ENCODE data around the gene CXCR1.
"Not testable (repeated sequence)": the region's sequence is repeated elsewhere in the genome, so short reads cannot be mapped to it uniquely, and the experiment has no call there.

The CXCR1 gene

DNA sequence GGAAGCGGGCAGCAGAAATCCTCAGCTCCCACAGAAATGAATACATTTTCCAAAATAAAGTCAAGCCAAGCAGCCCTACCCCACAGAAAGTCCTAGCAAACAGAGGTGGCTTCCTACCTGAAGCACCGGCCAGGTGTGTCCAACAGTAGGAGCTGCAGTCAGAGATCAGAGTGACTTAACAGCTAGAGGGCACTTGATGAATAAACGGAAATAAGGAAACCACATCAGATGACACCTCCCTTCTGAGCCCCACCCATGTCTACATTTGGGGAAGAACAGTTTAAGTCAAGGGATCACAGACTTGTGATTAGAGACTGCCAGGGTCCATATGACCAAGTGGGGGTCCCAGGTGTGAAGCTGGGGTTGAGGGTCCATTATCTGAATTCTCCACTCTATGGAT, at the start of gene CXCR1:
CXCR1 (minus strand) TSS at position 172 of the 400 bp plus-strand sequence. CDS start 1,751 bp downstream, outside the sequence.
- no peak for DNase-seq

DNA sequence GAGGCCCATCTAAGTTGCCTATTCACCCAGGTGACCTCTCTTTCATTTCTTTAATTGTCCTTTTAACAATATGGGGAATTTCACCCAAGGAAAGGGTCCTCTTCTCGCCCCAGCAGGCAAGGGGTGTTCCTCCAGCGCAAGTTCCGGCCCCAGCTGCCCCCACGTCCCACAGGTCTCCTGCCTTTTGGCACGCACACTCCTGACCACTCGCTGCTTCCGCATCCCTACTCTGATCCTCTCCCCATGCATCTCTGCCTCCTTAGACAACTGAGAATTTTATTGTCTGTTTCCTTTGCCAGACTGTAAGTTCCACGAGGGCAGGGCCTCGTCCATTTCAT, 49.5 kb upstream of the CXCR1 start:
- DNase-seq, result no peak

DNA sequence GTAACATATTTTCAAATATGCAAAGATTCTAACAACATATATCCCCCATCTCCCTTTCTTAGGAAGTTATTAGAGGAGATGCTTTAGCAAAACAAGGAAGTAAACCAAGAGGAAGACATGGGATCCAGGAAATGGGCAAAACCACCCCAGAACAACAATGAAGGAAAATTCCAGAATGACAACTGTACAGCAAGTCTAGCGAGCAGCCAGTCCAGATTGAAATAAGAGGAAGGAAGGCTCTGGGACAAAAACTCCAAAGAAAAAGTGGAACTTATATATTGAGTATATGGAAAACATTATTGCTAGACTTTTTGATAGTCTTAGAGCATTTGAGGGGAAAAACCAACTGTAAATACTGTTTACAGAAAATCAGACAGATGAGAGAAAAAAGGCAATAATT, 47.4 kb upstream of the CXCR1 start:
- DNase-seq, result no peak

DNA sequence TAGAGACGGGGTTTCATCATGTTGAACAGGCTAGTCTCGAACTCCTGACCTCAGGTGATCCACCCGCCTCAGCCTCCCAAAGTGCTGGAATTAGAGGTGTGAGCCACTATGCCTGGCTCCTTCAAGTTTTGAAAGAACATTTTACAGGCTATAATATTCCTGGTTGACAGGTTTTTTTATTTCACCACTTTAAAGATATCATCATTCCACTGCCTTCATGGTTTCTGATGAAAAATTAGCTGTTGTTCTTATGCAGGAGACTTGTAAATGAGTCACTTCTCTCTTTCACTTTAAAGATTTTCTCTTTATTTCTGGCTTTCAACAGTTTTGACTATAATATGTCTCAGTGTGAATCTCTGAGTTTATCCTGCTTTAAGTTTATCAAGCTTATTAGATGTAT, 42.3 kb upstream of the CXCR1 start:
- DNase-seq, result no peak

DNA sequence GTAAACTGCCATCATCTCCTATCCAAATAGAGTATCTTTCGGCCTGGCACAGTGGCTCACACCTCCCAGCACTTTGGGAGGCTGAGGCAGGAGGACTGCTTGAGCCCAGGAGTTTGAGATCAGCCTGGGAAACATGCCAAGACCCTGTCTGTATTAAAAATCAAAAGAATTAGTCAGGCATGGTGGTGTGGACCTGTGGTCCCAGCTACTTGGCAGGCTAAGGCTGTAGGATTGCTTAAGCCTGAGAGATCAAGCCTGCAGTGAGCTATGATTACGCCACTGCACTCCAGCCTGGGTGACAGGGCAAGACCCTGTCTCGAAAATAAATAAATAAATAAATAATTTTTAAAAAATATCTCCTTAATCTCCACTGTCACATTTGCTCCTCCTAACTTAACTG, 35.5 kb upstream of the CXCR1 start:
- DNase-seq, result no peak

DNA sequence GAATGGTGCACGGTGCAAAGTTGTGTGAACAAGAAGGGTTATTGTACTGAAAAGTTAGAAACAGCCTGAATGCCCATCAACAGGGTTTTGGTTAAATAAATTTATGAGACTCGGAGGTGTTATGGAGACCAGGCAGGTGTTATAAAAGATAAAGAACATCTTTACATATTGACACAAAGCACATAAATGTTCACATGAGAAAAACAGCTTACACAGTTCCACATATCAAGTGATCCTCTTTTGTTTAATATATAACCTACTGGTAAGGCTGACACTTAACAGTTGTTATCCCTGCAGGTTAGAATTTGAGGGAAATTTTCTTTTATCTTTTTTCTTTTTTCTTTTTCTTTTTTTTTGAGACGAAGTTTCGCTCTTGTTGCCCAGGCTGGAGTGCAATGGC, 30.2 kb upstream of the CXCR1 start:
- DNase-seq, result no peak

DNA sequence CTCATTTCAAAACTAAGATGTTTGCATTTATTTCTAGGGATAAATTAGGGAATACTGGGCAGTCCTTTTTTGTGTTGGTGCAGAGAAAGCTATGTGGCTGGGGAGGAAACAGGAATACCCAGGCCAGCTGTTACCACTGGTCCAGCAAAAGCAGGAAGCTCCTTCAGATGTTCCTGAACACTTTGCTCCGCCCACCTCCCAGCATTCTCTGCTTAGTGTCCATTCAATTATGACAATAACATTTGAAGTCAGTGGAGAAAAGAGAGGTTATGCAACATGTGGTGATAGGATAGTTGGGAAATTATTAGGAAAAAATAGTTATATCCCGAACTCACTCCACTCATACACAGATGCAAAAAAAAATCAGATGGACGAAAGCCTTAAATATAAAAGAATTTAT, 28.1 kb upstream of the CXCR1 start:
- no peak for DNase-seq

DNA sequence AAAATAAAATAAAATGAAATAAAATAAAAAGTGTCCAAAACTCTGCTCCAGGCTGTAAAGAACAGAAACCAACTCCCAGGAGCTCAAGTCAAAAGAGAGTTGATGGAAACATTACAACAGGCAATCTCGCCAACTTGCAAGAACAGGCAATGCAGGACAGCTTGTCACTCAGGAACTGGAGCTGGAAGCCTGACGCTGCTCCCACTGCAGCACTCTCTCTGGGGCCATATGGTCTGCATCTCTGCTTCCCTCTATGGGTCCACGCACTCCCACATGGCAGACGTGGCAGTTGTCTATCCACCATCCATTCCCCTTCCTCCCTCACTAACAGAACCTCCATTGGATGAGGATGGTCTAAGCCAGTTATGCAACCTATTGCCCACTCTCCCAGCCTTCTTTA, 26.9 kb upstream of the CXCR1 start:
- DNase-seq, result no peak

DNA sequence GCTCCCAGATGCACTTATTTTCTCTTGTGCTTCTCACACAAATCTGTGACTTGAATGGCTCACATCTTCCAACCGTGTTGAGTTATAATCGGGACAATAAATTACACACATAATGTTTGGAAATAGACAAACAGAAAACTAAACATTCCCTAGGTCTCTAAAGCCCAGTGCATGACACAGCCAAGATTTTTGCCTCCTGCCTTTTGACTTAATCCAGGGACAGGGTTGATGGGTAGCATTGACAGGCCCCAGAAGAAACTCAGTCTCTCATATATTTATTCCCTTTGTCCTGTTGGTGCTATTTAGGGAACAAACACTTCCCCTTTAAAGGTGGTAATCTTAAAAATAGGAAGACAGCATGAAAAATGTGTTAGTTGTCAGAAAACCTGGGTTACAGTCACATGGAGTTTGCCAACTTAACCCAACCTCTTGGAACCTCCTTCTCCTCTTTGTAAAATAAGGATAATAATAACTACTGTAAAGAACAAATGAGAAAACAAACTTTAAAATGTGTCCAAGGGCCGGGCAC, 26.2 kb upstream of the CXCR1 start:
- no peak for DNase-seq

DNA sequence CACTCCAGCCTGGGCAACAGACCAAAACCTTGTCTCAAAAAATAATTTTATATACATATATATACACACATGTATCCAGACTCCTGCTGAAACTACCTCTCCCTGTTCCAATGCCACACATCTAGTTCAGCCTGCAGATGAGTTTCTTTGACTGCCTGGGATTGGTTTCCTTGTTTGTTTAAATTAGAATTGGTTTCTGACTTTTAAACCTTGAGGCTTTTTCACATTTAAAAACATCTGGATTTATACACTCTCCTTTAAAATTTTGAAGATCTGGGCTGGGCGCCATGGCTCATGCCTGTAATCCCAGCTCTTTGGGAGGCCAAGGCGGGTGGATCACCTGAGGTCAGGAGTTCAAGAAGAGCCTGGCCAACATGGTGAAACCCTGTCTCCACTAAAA, 21.8 kb upstream of the CXCR1 start:
- no peak for DNase-seq

DNA sequence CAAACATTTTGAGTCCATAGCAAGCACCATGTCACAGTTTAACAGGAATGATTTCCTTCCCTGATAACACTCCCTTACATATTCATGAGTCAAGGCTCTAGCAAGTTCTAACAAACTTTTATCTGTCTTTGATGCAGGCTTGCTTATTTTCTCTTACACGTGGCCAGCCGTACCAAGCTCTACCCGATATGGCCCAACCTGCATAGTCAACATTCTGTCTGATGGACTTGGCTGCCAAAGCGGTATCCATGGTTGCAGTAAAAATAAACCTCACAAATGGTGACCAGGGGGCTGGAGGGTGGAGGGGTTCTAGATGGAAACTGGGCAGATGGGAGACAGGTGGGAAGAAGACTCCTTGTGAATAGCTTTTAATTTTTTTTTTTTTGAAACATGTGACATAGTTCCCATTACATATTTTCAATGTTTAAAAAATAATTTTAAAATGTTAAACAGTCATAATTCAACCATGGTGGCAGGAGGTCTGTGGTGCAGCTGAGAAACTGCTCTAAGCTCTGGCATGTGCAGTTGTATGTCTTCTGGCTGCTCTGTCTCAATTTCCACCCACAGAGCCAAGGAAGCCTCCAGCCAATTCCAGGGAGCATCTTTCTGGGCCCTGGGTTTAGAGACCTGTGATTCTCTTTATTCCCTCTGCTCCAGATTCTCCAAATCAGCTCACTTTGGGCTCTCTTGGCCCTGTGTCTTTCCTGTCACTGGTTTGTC, 20.7 kb upstream of the CXCR1 start:
- DNase-seq, result peak; percentile 72

DNA sequence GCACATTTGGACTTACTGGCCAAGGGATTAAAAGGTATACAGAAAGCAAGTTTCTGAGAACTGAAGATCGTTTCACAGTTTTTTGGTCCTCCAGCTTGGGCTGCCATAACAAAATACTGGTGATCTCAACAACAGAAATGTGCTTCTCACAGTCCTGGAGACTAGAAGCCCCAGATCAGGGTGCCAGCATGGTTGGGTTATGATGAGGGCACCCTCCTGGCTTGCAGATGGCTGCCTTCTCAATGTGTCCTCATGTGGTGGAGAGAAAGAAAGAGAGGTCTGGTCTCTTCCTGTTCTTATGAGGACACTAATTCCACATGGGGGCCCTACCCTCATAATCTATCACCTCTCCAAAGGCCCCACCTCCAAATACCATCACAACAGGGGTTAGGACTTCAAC, 20.1 kb upstream of the CXCR1 start:
- DNase-seq, result no peak

DNA sequence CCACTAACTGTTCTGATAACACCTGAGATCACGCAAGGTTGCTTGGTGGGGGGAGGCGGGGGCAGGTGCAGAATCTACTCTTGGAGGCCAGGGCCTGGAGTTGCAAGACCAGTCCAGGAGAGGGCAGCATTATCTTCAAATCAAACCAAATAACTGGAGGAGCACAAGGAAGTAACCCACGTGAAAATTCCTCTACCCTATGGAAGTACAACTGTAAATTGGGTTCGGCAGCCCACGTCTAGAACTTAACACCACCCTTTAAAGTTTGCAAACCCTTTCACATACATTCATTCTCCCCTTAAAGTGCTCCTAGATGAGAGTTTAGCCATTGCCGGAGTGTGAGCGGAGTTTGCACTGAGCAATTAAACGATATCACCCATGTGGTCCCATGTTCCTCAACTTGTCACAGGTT, 19.6 kb upstream of the CXCR1 start:
- no peak for DNase-seq

DNA sequence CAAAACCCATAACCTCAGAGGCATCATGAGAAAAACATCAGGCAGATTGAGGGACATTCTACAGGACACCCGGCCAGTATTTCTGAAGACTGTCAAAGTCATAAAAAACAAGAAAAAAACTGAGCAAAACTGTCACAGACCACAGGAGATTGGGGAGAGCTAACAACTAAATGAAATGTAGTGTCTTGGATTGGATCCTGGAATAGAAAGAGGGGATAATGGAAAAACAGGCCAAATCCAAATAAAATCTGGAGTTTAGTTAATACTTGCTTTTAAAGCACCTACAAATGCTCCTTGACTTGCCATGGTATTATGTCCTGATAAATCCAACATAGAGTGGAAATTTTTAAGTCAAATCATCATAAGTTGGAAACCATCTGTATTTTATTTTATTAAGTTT, 17.6 kb upstream of the CXCR1 start:
- DNase-seq, result no peak

DNA sequence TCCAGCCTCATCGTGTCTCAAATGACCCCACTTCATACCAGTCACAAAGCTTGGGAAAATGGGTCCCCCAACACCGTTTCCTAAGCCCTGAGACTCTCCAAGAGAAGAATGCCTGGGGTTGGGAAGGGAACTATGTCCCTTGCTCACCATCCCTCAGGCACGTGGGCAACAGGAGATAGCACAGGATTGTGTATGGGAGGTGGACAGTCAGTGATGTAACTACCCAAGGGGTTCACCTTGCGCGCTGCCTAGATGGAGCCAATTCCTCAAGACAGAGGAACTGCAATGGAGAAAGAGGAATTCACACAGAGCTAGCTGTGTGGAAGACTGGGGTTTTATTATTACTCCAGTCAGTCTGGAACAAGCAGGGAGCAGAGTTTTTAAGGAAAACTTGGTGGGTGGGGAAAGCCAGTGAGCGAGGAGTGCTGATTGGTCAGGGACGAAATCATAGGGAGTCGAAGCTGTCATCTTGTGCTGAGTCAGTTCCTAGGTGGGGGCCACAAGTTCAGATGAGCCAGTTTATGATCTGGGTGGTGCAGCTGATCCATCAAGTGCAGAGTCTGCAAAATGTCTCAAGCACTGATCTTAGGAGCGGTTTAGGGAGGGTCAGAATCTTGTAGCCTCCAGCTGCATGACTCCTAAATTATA, 13.8 kb upstream of the CXCR1 start:
- DNase-seq, result no peak

DNA sequence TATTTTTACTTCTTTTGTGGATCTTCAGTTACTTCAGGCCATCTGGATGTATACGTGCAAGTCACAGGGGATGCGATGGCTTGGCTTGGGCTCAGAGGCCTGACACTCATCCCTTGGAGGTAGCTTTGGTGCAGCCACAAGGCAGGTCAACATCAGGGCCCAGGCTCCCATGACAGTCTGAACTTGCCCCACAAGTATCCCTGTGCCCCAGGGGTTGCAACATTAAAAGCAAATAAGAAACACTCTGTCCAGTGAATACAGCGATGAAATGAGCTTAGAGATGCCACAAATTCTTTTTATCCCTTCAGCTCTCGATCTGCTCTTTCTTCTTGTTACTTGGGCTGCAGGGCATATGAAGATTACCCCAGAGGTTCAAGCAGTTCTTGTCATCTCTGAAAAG, 13.0 kb upstream of the CXCR1 start:
- DNase-seq, result no peak

DNA sequence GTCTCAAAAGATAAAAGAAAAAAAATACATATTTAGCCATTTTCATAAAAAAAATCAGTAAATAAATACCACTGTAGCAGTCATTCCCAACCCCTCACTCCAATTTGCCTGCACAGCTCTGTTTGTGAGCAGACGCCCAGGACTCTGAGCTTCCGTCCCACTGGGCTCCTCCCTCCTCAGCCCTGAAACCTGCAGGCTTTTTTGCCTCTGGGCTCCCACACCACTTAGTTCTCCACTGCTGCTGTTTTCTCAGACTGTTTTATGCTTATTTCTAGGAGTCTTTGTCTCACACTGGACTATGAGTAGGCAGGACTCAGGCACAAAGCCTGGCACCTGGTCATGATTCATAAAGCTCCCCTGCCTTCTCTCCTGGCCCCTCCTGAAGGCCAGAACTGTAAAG, 6.1 kb upstream of the CXCR1 start:
- DNase-seq, result no peak

DNA sequence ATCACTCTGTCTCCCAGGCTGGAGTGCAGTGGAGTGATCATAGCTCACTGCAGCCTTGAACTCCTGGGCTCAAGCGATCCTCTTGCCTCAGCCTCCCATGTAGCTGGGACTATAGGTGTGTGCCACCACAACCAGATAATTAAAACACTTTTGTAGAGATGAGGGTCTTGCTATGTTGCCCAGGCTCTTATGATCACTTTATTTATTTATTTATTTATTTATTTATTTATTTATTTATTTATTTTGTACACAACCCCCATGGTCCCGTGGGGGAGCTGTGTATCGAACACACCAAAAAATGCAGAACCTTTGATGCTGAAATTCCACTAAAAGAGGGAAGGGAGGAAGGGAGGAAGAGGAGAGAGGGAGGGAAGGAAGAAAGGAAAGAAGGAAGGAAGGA, 5.0 kb upstream of the CXCR1 start:
- not testable (repeated sequence) for DNase-seq

DNA sequence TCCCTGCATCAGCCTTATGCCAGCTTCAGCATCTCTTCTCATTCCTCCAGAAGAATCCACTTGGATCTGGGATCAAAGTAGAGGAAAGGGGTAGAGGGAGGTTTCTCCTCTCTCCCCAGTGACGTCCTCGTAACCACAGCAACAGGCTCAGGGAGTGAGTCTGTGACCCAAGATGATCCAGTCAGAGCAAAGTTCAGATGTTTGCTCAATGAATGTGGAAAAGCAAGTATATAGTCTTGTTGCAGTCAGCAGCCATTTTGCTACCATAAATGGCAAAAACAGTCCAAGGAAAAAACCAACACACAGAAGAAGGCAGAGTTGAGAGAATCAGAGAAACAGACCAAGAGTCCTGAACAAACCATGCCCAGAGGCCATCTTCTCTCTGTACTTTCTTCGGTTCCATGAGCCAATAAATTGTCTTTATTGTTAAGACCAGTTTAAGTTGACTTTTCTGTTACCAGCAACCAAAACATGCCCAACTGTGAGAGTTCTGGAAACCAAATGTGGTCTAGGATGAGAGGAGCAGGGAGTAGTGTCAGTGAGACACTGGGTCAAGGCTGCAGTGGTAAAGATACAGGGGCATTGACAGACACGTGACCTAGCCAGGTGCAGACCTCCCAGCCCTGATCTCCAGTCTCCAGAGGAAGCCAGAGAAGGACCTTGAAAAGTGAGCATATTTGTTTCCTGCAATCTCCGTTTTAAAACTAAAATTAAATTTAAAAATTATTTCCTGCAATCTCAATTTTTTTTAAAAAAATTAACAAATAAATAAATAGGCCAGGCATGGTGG, 3.2 kb upstream of the CXCR1 start:
- no peak for DNase-seq

DNA sequence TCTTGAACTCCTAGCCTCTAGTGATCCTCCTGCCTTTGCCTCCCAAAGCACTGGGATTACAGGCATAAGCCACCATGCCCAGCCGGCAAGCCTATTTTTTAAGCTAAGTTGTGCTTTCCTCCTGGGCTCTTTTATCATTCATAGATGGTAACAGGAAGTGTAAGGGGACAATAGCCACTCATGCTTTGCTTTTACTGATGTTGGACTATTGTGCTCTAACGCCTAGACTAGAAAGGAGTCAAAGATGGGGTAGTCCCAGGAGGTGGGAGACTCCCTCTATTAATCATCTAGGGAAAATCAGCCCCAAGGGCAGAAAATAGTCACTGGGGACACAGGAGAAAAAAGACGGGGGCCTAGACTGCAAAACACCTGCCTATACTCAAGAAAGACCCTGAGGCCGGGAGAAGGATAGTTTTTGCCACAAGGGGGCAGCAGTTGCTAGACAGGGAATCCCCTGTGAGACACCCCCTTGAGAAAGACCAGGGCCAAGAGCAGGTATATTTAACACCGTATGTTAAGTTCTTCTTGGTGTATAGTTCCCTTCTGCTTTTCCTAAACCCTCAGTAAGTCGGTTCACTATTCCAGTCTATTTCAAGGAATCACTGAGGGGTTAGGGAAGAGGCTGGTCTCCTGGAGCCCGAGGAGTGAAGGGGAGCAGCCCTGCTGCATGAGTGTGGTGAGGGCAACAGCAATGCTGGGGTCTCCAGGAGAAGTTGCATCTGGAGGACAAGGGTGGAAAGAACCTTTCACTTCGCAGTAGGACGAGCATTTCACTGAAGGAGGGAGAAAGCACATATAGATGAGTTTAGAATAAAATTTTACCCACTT, 2.1 kb upstream of the CXCR1 start:
- peak; percentile 59 for DNase-seq

DNA sequence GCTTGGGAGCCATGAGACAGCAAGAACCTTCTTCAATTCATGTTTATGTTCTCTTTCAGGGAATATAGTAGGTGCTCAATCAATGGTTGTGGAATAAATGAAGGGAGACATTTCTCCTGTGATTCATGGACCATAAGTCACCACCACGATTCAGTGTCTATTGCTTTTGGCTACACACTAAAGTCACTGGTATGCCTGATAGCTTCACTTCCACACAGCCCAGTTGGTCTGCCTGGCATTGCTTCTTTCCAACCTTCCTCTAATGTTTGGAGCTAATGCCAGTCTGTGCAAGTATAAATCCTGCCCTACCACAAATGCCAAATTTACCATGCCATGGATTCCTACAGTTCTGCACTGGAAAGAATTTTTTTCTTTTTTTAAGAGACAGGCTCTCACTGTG, 1.3 kb upstream of the CXCR1 start:
- no peak for DNase-seq

DNA sequence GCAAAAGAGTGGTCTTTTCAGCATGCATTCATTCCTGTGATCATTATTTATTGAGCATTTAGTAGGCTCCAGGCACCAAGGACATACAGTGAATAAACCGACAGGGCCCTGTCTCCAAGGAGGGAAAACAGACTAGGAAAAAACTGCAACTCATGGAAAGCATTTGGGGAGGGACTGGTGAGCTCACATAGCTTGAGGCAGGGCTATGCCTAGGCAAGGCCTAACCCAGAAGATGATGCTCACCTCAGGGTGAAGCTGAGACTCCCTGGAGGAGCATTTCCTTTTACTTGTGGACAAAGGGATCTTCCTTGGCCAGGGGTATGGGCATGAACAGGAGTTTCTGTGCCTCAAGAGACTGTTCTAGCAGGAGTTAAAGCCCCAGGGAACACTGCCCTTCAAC, 3.9 kb downstream of the CXCR1 start:
- DNase-seq, result no peak

DNA sequence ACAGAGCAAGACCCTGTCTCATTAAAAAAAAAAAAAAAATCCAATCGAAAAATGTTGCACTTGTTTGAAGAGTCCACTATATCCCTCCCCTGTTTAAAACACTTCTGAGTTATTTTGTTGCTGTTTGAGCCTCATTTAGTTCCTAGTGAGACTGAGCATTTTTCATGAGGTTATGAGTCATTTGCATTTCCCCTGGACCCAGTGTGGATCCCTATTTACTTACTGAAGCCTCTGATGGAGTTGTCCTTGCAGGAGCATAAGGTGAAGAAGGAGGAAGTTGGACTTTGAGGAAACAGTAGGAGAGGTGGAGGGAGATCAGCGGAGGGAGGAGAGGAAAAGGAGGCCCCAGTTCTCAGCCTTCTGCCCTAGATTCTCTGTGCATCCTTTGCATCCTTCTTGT, 5.1 kb downstream of the CXCR1 start:
- DNase-seq, result no peak
